SK-N-SH treated with all-trans-retinoic acid at 6 μM for 48 hours (cell line): ENCODE measurements around the gene ATP6V0D1.

Source experiments
- ATAC-seq: fragments of 200-7000 bp; cut with Tn5 transposase; 3 replicates; pipeline ENCODE4 v1.9.1; 2020; ENCODE audit warnings: mild to moderate bottlenecking, moderate library complexity
- BACH2 ChIP-seq: fragments of 250-450 bp; sonication (Bioruptor Pico); IDR thresholded peaks from 2 replicates; pipeline ENCODE4 v1.9.0; 2021; ENCODE audit warnings: mild to moderate bottlenecking, borderline replicate concordance
- ESRRG ChIP-seq: fragments of 250-450 bp; sonication (Bioruptor Pico); IDR thresholded peaks from 2 replicates; pipeline ENCODE4 v1.6.1; 2021; ENCODE audit warnings: mild to moderate bottlenecking
- ISL1 ChIP-seq: fragments of 250-450 bp; sonication (Bioruptor Pico); IDR thresholded peaks from 2 replicates; pipeline ENCODE4 v2.1.2; 2022; ENCODE audit warnings: mild to moderate bottlenecking, moderate library complexity
- OSR1 ChIP-seq: fragments of 250-450 bp; sonication (Bioruptor Pico); IDR thresholded peaks from 2 replicates; pipeline ENCODE4 v1.8.0; 2022; ENCODE audit warnings: moderate library complexity, mild to moderate bottlenecking, inconsistent platforms
- PPARA ChIP-seq: fragments of 250-450 bp; sonication (Bioruptor Pico); IDR thresholded peaks from 2 replicates; pipeline ENCODE4 v1.5.0; 2020; ENCODE audit warnings: mild to moderate bottlenecking, borderline replicate concordance
- RARB ChIP-seq: fragments of 250-450 bp; sonication (Bioruptor Pico); IDR thresholded peaks from 2 replicates; pipeline ENCODE4 v1.8.0; 2021; ENCODE audit warnings: mild to moderate bottlenecking, moderate library complexity
- SNAI2 ChIP-seq: fragments of 250-450 bp; sonication (Bioruptor Pico); IDR thresholded peaks from 2 replicates; pipeline ENCODE4 v1.5.0; 2020; ENCODE audit warnings: mild to moderate bottlenecking, moderate library complexity
- TCF4 ChIP-seq: fragments of 250-450 bp; sonication (Bioruptor Pico); IDR thresholded peaks from 2 replicates; pipeline ENCODE4 v1.8.0; 2021; ENCODE audit warnings: mild to moderate bottlenecking, moderate library complexity, borderline replicate concordance
- TOX ChIP-seq: fragments of 250-450 bp; sonication (Bioruptor Pico); IDR thresholded peaks from 2 replicates; pipeline ENCODE4 v1.8.0; 2021; ENCODE audit warnings: mild to moderate bottlenecking, moderate library complexity, borderline replicate concordance
- ZC3H10 ChIP-seq: fragments of 250-450 bp; sonication (Bioruptor Pico); IDR thresholded peaks from 2 replicates; pipeline ENCODE4 v1.5.1; 2021; ENCODE audit warnings: mild to moderate bottlenecking, moderate library complexity
- ZFP3 ChIP-seq: fragments of 250-450 bp; sonication (Bioruptor Pico); IDR thresholded peaks from 2 replicates; pipeline ENCODE4 v1.5.0; 2020; ENCODE audit warnings: mild to moderate bottlenecking, moderate library complexity
- ZFP30 ChIP-seq: fragments of 450-650 bp; formaldehyde crosslinking; IDR thresholded peaks from 2 replicates; pipeline ENCODE4 v1.5.0; 2022; ENCODE audit warnings: mild to moderate bottlenecking, moderate library complexity
- ZNF565 ChIP-seq: fragments of 450-650 bp; formaldehyde crosslinking; conservative IDR thresholded peaks from 2 replicates; pipeline ENCODE4 v1.5.0; 2020; ENCODE audit warnings: low read depth, mild to moderate bottlenecking, moderate library complexity
- ZNF70 ChIP-seq: fragments of 450-650 bp; formaldehyde crosslinking; IDR thresholded peaks from 2 replicates; pipeline ENCODE4 v1.5.0; 2020; ENCODE audit warnings: mild to moderate bottlenecking, moderate library complexity
- ZNF8 ChIP-seq: fragments of 450-650 bp; formaldehyde crosslinking; IDR thresholded peaks from 2 replicates; pipeline ENCODE4 v1.5.0; 2020; ENCODE audit warnings: mild to moderate bottlenecking, moderate library complexity
- TF ChIP-seq, protein P1 (sequence below): fragments of 250-450 bp; sonication (Bioruptor Pico); IDR thresholded peaks from 2 replicates; pipeline ENCODE4 v1.5.1; 2020; ENCODE audit warnings: low read depth, mild to moderate bottlenecking, moderate library complexity
- TF ChIP-seq, protein P2 (sequence below): fragments of 250-450 bp; sonication (Bioruptor Pico); IDR thresholded peaks from 2 replicates; pipeline ENCODE4 v1.8.0; 2020; ENCODE audit warnings: mild to moderate bottlenecking, moderate library complexity, borderline replicate concordance
- TF ChIP-seq, protein P3 (sequence below): fragments of 250-450 bp; sonication (Bioruptor Pico); IDR thresholded peaks from 2 replicates; pipeline ENCODE4 v1.8.0; 2021; ENCODE audit warnings: low read depth, mild to moderate bottlenecking, moderate library complexity, borderline replicate concordance
- TF ChIP-seq, protein P4 (sequence below): fragments of 250-450 bp; sonication (Bioruptor Pico); IDR thresholded peaks from 2 replicates; pipeline ENCODE4 v1.5.1; 2021; ENCODE audit warnings: mild to moderate bottlenecking, moderate library complexity
- TF ChIP-seq, protein P5 (sequence below): fragments of 250-450 bp; sonication (Bioruptor Pico); IDR thresholded peaks from 2 replicates; pipeline ENCODE4 v1.5.0; 2020; ENCODE audit warnings: mild to moderate bottlenecking, moderate library complexity

Gene ATP6V0D1

DNA sequence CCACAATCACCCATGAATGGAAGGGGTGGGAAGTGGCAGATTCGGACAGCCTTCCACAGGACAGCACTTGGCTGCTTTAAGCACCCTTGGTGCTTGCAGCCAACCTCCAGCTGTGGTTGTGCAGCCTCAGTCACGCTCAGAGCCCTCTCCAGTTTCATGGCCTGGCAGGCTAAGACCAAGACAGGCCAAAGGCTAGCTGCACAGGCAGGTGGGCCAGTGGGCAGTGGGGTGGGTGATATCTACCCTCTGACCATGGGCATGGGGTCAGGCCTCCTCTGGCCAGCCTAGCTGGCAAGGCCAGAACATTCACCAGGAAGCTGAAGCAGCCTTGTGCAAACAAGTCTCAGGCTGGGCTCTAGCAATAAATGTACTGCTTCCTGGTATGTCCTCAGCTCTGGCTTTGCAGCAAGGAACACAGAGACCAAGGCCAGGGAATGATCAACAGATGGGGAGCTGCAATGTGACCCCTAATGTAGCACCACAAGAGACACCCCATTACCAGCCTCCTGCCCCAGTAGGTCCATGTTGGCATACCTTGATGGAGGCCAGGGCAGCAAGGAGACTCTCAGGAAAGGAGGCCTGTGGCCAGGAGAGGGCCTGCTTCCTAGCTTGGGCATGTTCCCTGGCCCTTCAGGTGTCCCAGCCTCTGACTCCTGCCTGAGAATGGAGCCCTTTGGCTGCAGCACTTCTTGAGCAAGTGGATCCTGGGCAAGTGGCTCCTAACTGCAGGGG, 29.1 kb downstream of the ATP6V0D1 start:
- no peak for ATAC-seq
- TF ChIP-seq ZNF70 (CRISPR knock-in tag) (no peak), TOX (CRISPR knock-in tag) (no peak), ZFP30 (no peak), ZNF8 (CRISPR knock-in tag) (no peak)
- TF ChIP-seq, protein P1, sequence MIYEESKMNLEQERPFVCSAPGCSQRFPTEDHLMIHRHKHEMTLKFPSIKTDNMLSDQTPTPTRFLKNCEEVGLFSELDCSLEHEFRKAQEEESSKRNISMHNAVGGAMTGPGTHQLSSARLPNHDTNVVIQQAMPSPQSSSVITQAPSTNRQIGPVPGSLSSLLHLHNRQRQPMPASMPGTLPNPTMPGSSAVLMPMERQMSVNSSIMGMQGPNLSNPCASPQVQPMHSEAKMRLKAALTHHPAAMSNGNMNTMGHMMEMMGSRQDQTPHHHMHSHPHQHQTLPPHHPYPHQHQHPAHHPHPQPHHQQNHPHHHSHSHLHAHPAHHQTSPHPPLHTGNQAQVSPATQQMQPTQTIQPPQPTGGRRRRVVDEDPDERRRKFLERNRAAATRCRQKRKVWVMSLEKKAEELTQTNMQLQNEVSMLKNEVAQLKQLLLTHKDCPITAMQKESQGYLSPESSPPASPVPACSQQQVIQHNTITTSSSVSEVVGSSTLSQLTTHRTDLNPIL (CRISPR knock-in tag): no peak

DNA sequence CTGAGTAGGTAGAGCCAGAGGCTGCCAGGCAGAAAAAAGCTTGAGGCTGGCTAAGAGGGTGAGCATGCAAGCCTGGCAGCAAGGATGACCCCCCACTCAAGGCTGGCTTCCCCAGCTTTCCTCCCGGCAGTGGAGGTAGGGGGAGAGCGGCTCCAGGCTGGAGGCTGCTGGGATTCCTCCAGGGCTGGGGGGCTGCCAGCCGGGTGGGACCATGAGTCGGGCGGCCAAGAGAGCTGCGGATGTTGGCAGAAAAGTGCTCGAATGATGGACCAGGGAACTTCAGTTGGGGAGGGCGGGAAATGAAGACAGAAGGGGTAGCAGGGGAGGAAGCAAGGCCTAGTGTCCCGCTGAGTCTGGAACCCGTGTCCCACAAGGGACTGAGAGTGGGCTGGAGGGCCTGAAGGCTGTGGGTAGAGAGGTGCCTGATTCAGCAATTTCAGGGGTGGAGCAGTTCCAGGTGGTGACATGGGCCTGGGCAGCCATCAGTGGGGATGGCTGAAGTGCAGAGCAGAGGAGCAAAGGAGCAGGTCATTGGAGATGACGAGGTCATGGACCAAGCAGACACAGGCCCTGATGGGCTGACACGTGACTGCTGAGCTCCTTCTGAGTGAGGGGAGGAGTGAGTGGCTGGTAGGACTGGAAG, 29.8 kb downstream of the ATP6V0D1 start:
- TF ChIP-seq SNAI2 (CRISPR knock-in tag) (no peak), PPARA (CRISPR knock-in tag) (no peak), BACH2 (CRISPR knock-in tag) (no peak), ZFP30 (no peak), RARB (CRISPR knock-in tag) (no peak), OSR1 (no peak), ZFP3 (CRISPR knock-in tag) (no peak), ESRRG (CRISPR knock-in tag) (no peak), TCF4 (CRISPR knock-in tag) (no peak), ZNF8 (CRISPR knock-in tag) (no peak), ZC3H10 (no peak), TOX (CRISPR knock-in tag) (no peak), ZNF565 (CRISPR knock-in tag) (no peak), ISL1 (CRISPR knock-in tag) (no peak)
- TF ChIP-seq, protein P2, sequence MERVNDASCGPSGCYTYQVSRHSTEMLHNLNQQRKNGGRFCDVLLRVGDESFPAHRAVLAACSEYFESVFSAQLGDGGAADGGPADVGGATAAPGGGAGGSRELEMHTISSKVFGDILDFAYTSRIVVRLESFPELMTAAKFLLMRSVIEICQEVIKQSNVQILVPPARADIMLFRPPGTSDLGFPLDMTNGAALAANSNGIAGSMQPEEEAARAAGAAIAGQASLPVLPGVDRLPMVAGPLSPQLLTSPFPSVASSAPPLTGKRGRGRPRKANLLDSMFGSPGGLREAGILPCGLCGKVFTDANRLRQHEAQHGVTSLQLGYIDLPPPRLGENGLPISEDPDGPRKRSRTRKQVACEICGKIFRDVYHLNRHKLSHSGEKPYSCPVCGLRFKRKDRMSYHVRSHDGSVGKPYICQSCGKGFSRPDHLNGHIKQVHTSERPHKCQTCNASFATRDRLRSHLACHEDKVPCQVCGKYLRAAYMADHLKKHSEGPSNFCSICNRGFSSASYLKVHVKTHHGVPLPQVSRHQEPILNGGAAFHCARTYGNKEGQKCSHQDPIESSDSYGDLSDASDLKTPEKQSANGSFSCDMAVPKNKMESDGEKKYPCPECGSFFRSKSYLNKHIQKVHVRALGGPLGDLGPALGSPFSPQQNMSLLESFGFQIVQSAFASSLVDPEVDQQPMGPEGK (CRISPR knock-in tag): no peak
- TF ChIP-seq, protein P3, sequence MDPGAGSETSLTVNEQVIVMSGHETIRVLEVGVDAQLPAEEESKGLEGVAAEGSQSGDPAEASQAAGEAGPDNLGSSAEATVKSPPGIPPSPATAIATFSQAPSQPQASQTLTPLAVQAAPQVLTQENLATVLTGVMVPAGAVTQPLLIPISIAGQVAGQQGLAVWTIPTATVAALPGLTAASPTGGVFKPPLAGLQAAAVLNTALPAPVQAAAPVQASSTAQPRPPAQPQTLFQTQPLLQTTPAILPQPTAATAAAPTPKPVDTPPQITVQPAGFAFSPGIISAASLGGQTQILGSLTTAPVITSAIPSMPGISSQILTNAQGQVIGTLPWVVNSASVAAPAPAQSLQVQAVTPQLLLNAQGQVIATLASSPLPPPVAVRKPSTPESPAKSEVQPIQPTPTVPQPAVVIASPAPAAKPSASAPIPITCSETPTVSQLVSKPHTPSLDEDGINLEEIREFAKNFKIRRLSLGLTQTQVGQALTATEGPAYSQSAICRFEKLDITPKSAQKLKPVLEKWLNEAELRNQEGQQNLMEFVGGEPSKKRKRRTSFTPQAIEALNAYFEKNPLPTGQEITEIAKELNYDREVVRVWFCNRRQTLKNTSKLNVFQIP (CRISPR knock-in tag): no peak
- no peak for ATAC-seq

DNA sequence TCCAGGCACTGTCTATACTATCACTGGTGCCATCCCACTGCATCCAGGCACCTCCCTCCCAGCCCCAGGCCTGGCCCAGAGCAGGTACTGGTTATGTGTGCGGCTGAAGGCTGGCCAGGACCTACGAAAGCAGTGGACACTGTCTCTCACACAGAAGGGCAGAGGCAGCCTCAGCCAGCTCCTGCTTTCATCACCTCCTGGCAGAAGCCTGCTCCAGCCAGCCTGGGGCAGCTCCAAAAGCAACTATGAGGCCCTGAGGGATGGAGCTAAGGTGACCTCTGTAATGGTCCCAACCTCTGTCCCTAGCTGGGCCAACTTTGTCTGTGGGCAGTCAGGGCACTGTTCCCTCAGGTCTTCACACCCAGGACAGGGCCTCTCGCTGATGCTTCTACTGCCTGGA, 31.2 kb downstream of the ATP6V0D1 start:
- no peak for TF ChIP-seq ESRRG (CRISPR knock-in tag)
- TF ChIP-seq TCF4 (CRISPR knock-in tag): no peak
- TF ChIP-seq SNAI2 (CRISPR knock-in tag): no peak
- TF ChIP-seq, protein P4, sequence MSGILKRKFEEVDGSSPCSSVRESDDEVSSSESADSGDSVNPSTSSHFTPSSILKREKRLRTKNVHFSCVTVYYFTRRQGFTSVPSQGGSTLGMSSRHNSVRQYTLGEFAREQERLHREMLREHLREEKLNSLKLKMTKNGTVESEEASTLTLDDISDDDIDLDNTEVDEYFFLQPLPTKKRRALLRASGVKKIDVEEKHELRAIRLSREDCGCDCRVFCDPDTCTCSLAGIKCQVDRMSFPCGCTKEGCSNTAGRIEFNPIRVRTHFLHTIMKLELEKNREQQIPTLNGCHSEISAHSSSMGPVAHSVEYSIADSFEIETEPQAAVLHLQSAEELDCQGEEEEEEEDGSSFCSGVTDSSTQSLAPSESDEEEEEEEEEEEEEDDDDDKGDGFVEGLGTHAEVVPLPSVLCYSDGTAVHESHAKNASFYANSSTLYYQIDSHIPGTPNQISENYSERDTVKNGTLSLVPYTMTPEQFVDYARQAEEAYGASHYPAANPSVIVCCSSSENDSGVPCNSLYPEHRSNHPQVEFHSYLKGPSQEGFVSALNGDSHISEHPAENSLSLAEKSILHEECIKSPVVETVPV: no peak
- TF ChIP-seq, protein P3 (CRISPR knock-in tag): no peak
- no peak for TF ChIP-seq TOX (CRISPR knock-in tag)
- no peak for TF ChIP-seq PPARA (CRISPR knock-in tag)
- TF ChIP-seq, protein P5, sequence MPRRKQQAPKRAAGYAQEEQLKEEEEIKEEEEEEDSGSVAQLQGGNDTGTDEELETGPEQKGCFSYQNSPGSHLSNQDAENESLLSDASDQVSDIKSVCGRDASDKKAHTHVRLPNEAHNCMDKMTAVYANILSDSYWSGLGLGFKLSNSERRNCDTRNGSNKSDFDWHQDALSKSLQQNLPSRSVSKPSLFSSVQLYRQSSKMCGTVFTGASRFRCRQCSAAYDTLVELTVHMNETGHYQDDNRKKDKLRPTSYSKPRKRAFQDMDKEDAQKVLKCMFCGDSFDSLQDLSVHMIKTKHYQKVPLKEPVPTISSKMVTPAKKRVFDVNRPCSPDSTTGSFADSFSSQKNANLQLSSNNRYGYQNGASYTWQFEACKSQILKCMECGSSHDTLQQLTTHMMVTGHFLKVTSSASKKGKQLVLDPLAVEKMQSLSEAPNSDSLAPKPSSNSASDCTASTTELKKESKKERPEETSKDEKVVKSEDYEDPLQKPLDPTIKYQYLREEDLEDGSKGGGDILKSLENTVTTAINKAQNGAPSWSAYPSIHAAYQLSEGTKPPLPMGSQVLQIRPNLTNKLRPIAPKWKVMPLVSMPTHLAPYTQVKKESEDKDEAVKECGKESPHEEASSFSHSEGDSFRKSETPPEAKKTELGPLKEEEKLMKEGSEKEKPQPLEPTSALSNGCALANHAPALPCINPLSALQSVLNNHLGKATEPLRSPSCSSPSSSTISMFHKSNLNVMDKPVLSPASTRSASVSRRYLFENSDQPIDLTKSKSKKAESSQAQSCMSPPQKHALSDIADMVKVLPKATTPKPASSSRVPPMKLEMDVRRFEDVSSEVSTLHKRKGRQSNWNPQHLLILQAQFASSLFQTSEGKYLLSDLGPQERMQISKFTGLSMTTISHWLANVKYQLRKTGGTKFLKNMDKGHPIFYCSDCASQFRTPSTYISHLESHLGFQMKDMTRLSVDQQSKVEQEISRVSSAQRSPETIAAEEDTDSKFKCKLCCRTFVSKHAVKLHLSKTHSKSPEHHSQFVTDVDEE: no peak
- no peak for TF ChIP-seq ZC3H10

More for the DNA sequence above, 31.2 kb downstream of the ATP6V0D1 start:
- no peak for ATAC-seq
